Skin of body (tissue), 3 donors: ENCODE results near the gene LILRB1. TPM values are rescaled to one million over a fixed set of nuclear protein-coding genes. Genes with fewer than 3 reads are reported as not detected.
A peak's percentile ranks its signal among the peaks of the same experiment; 100 is the strongest.
"Not testable (repeated sequence)": the region's sequence is repeated elsewhere in the genome, so short reads cannot be mapped to it uniquely, and the experiment has no call there.

Source experiments
- DNase-seq: peaks from one replicate; lab custom pipeline; 2025; lab: John Stamatoyannopoulos, UW
- small RNA-seq: library from RNA; depleted of rRNA; stranded (forward); fragments of <200 nt; gene quantifications from one replicate; pipeline ENCODE3, GENCODE V24; 2014; ENCODE audit warnings: low replicate concordance
- total RNA-seq: library from RNA; depleted of rRNA; stranded (reverse); fragments of >200 nt; gene quantifications from one replicate; pipeline ENCODE4 v1.2.3, GENCODE V29; 2014

Gene LILRB1
- total RNA-seq, 1 donor from 2014 or later, result 0.49 TPM

DNA sequence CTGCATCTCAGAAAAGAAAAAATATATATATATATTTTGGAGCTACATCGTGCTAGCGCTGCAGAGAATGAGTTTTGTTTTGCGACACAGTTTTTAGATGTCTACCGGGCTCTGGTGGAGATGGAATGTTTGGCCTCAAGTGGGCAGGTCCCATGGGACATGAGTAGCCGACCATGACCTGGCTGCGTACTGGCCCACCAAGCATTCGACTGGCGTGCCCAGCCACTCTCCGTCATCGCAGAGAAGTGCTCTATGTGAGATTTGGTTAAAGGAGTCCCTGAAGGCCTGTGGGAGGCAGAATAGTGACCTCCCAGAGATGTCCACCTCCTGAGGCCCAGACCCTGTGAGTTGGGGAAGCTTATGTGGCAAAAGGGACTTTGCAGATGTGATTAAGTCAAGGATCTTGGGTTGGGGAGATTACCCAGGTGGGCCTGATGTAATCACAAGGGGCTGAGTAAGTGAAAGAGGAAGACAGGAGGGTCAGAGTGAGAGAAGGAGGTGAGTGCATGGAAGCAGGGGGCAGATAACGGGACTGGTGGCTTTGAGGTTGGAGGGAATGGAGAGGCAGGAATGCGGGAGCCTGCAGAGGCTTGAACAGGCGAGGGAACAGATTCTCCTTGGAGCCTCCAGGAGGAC is 31.7 kb downstream of the LILRB1 start:
- no peak for DNase-seq

DNA sequence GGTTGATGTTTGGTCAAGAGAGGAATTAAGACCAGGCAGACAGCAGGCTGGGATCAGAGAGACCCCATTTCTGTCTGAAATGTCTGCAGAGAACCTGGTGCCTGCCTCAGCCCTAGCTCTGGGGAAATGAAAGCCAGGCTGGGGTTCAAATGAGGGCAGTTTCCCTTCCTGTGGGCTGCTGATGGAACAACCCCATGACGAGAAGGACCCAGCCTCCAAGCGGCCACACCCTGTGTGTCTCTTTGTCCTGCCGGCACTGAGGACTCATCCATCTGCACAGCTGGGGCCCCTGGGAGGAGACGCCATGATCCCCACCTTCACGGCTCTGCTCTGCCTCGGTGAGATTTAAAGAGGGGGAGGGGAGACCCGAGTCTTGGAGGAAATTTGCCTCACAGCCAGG is 32.4 kb downstream of the LILRB1 start, which contains the start of gene LILRB4:
Gene LILRB4 (plus strand): TSS at position 256 of the 400 bp plus-strand sequence. CDS start 49 bp downstream, at position 305.
- DNase-seq, result no peak

DNA sequence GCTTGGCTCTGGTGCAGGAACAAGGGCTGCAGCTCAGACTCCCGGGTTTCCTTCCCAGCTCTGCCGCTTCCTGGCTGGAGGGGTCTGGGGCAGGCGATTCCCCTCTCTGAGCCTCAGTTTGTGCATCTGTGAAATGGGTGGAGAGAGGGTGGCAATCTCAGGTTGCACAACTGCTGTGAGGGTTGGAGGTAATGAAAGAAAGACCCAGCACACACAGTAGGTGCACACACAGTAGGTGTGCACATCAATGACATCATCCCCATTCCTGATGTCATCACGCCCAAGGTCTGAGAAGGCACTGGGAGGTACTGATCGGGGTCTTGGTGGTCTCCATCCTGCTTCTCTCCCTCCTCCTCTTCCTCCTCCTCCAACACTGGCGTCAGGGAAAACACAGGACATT is 35.2 kb downstream of the LILRB1 start:
- no peak for DNase-seq

GRCh38 chr19:54667217-54667616 is 36.9 kb downstream of the LILRB1 start:
- no peak for DNase-seq

DNA sequence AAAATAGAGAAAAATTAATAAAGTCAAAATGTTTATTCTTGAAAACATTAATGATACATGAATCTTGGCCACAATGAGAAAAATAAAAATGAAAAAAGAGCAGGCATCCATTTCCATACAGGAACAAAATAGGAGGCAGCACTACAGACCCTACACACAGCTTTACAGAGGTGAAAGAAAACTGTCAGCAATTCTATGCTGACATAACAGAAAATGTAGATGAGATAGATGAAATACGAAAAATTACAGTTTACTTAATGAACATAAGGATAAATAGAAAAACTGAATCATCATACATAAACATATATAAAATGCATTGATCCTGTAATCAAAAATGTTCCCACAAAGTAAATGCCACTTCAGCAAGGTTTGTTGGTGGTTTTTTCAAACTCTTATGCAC is 38.1 kb downstream of the LILRB1 start:
- no peak for DNase-seq

DNA sequence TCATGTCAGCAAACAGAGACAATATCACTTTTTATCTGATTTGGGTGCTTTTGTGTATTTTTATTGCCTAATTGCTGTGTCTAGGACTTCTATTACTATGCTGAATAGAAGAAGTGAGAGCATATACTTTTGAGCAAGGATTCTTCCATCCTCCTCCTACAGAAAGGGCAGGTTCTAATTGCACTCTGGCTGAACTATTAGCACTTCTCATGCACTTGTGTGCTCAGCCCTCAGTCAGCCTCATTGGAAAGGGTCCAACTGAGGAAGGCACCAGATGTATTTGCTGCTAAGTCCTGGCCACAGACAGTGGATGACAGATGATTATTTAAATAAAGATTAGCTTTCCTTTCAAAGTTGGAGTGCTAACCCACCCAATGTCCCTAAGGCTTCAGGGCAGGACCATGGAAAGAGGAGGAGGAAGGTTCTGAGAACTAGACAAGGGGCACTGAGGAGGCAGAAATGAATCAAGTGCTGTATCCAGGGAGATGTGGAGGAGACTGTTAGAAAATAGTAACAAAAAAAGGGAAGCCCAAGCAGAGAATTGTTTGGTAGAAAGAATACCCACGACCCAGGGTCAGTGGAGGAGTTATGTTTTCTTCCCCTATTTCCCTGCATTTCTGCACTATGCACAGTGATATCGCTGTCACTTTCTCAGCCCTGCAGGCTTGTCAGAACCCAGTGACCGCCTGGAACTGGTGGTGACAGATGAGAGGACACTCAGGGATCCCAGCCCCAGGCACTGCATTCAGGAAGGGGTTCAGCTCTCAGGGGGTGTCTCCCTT is 40.5 kb downstream of the LILRB1 start:
- no peak for DNase-seq

DNA sequence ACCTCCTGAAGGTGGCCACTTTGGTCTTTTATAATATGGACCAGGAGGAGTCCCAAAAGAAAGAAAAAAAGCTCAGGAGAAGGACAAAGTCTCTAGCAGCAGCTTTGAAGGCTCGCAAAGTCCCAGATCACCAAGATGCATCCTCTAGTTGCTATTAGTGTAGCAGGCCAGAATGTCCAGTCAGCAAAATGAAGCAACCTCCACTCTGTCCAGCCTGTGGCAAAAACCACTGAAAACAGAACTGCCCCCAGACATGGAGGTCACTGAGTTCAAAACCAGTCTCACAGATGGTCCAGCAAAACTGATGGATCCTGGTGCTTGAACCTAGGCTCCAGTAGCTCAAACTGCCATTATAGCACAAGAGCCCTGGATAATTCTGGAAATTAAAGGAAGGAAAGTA is 42.9 kb downstream of the LILRB1 start:
- DNase-seq, result no peak

DNA sequence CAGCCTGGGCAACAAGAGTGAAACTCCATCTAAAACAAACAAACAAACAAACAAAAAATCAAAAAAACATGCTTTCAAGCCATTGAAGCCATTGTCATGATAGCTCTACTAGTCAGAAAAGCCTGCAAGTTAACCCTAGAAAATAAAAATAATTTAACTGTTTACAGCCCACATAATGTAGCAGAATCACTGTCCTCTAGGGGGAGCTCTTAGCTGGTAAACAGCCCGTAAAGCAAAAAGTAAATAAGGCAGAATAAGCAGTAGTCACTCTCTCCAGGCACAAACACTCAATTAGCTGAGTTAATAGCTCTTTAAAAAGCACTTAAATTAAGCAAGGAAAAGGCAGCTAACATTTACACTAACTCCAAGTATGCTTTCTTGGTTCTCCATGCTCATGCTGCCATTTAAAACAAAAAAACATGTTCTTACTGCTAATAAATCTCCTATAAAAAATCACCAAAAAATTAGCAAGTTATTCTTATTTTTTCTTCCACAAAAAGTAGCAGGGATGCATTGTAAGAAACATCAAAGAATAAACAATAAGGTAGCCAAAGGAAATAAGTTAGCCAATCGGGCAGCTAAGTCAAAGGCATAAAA is 43.8 kb downstream of the LILRB1 start:
- no peak for DNase-seq

DNA sequence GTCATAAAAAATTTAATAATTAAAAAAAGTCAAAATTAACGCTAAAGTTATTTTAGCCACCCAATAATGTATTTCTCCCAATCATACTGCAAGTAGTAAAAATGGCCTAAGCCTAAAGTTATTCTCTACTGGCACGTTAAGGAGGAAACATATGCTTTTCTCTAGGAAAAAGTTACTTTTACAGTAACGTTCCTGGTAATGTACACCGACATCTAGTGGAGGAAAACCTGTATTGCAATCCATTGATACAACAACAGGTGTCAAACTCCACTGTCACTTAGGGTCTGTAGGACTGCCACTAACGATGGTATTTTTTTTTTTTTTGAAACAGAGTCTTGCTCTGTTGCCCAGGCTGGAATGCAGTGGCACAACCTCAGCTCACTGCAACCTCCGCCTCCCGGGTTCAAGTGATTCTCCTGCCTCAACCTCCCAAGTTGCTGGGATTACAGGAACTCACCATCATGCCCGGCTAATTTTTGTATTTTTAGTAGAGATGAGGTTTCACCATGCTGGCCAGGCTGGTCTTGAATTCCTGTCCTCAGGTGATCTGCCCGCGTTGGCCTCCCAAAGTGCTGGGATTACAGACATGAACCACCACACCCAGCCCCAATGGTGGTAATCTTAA is 46.0 kb downstream of the LILRB1 start:
- DNase-seq, result peak; percentile 39

- DNase-seq, result no peak
These were observed 46.9 kb downstream of the LILRB1 start for GRCh38 chr19:54677217-54677616.

DNA sequence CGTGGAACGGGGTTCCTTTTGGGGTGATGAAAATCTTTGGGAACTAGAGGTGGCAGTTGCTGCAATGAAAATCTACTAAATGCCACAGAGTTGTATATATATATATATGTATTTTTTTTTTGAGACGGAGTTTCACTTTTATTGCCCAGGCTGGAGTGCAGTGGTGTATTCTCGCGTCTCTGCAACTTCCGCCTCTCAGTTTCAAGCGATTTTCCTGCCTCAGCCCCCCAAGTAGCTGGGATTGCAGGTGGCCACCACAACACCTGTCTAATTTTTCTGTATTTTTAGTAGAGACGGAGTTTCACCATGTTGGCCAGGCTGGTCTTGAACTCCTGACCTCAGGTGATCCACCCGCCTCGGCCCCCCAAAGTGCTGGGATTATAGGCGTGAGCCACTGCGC is 51.3 kb downstream of the LILRB1 start:
- not testable (repeated sequence) for DNase-seq

DNA sequence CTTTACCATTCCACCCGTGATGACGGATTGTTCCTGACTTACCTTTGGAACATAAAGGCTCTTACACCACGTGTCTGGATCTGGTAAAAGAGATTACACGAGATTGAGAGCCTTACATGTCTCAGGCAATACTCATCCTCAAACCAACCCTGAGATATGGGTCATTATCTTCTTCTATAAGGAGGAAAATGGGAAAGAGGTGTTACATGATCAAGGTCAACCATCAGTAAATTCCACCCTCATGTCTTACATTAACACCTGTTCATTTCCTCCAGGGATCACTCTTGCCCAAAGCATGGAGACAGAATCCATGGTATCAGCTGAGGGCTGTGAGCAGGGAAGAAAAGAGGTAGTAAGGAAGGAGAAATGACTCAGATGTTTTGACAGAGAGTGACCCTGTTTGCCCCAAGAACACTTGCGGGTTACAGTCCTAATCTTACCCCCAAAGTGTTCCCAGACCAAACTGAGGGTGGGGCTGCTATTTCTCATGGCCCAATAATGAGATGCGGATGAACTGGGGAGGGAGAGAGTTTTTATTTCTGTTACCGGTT is 52.1 kb downstream of the LILRB1 start:
- no peak for DNase-seq

DNA sequence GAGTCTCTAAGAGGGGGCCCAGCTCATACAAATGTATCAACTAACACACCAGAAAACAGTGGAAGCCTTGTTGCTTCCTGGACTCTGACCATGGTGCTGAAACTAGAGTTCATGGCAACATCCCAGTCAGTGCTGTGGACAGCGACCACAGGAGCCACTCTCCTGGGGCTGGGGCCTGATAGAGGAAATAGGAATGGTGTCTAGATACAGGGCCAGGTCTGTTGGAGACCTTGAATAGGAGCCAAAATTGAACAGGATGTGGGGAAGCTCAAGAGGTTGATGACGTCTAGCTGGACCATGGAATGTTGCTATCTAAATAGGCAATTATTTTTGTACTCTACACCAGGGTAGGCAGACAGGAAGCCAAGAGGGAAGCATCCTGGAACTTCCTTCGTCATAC is 54.2 kb downstream of the LILRB1 start:
- peak; percentile 6 for DNase-seq

Small RNAs within 50 kb of the gene (small RNA-seq; reads per million reads assigned to genes)
- not detected for gene AC245036.3
- gene MIR8061, result not detected

Other genes starting within 250 kb of the LILRB1 start
- 9.2 TPM for gene TTYH1, start 215.0 kb upstream of the LILRB1 start, total RNA-seq
- 48.5 TPM for gene LENG8, start 181.3 kb upstream of the LILRB1 start, total RNA-seq
- 1.7 TPM for gene LENG9, start 166.7 kb upstream of the LILRB1 start, total RNA-seq
- 19.0 TPM for gene CDC42EP5, start 157.2 kb upstream of the LILRB1 start, total RNA-seq
- not detected for gene LAIR2, start 127.7 kb upstream of the LILRB1 start, total RNA-seq
- 1.1 TPM for gene LILRA2, start 56.7 kb upstream of the LILRB1 start, total RNA-seq
- not detected for gene LILRA1, start 36.9 kb upstream of the LILRB1 start, total RNA-seq
- gene LILRB4, start 32.5 kb downstream of the LILRB1 start, total RNA-seq, result 0.49 TPM
- not detected for gene KIR3DL3, start 94.0 kb downstream of the LILRB1 start, total RNA-seq
- gene KIR2DL3, start 108.0 kb downstream of the LILRB1 start, total RNA-seq, result not detected
- not detected for gene KIR2DL1, start 139.3 kb downstream of the LILRB1 start, total RNA-seq
- not detected for gene KIR2DL4, start 173.1 kb downstream of the LILRB1 start, total RNA-seq
- not detected for gene KIR3DL1, start 186.0 kb downstream of the LILRB1 start, total RNA-seq
- gene KIR2DS4, start 202.2 kb downstream of the LILRB1 start, total RNA-seq, result not detected
- not detected for gene KIR3DL2, start 220.0 kb downstream of the LILRB1 start, total RNA-seq
- 8.4 TPM for gene FCAR, start 243.8 kb downstream of the LILRB1 start, total RNA-seq